HepG2 (cell line): ENCODE measurements around the gene OR6C75. TPM values are rescaled to one million over a fixed set of nuclear protein-coding genes. Genes with fewer than 3 reads are reported as not detected.

Experiments used
- ATAC-seq: fragments of 200-7000 bp; cut with Tn5 transposase; 3 replicates; pipeline ENCODE4 v1.9.1; 2020; ENCODE audit warnings: mild to moderate bottlenecking, moderate library complexity
- BruUV-seq: library from RNA; stranded (reverse); fragments of 400-500 nt; replicated peaks from 2 replicates; lab custom pipeline; 2021; lab: Mats Ljungman, UMichigan
- CTCF ChIA-PET: fragments of 300-600 bp; formaldehyde crosslinking; extraction: SDS; loops from one replicate; lab custom pipeline; 2021; ENCODE audit warnings: low total read pairs, inconsistent platforms, low intra/inter-chr PET ratio; lab: Yijun Ruan, JAX
- POLR2A ChIA-PET: fragments of 350-600 bp; sonication (Branson Sonifier 250); formaldehyde crosslinking; loops from one replicate; lab custom pipeline; 2020; ENCODE audit warnings: antibody characterized with exemption, inconsistent platforms; lab: Yijun Ruan, JAX
- DNase-seq: peaks from one replicate; pipeline ENCODE4 v3.0.0-alpha.2; 2015; ENCODE audit warnings: low spot score
- FAIRE-seq: peaks from 3 replicates; lab custom pipeline; 2011; peaks lifted over from hg19 to GRCh38; lab: Jason Lieb, UNC
- H2AFZ ChIP-seq: one replicate; pipeline ENCODE4 v1.6.1; 2011; ENCODE audit warnings: low read length, inconsistent platforms
- H3K27ac ChIP-seq: fragments of 300-600 bp; 3 replicates; pipeline ENCODE4 v1.8.0; 2011; ENCODE audit warnings: mixed run types, mild to moderate bottlenecking, mixed read lengths, low read length, inconsistent platforms; ENCODE audit not compliant: insufficient read depth; ENCODE audit errors: extremely low read length
- H3K27me3 ChIP-seq, 2 experiments: fragments of 200-600 bp in 1 of 2; 2 replicates in 1 of 2; 3 replicates in 1 of 2; pipeline versions ENCODE4 v1.6.0 to v1.8.0; 2011; ENCODE audit warnings: low read length in 2 of 2, mild to moderate bottlenecking in 2 of 2, moderate library complexity in 2 of 2, inconsistent platforms in 1 of 2; ENCODE audit not compliant: insufficient read depth in 2 of 2, control insufficient read depth in 1 of 2
- H3K36me3 ChIP-seq, 2 experiments: fragments of 200-600 bp in 1 of 2; replicated peaks in 1 of 2; 2 replicates in 1 of 2; 3 replicates in 1 of 2; pipeline versions ENCODE4 v1.5.1 to v1.8.0; 2011; ENCODE audit warnings: low read length in 2 of 2, inconsistent platforms in 1 of 2; ENCODE audit not compliant: insufficient read depth in 2 of 2, control insufficient read depth in 1 of 2
- H3K4me1 ChIP-seq: 2 replicates; pipeline ENCODE4 v1.5.1; 2012; ENCODE audit warnings: low read length, inconsistent platforms; ENCODE audit not compliant: insufficient read depth
- H3K4me2 ChIP-seq: 2 replicates; pipeline ENCODE4 v1.6.0; 2011; ENCODE audit warnings: low read depth, low read length, inconsistent platforms
- H3K4me3 ChIP-seq, 3 experiments: fragments of 200-600 bp in 1 of 3; sonication (generic), shearing (Covaris generic) in 1 of 3; replicated peaks in 1 of 3; 2 replicates each; pipeline ENCODE4 v1.5.1; 2011 to 2016; ENCODE audit warnings: low read length in 3 of 3, inconsistent platforms in 2 of 3, low read depth in 2 of 3, mild to moderate bottlenecking in 2 of 3, control low read depth in 1 of 3, mixed read lengths in 1 of 3; ENCODE audit not compliant: insufficient read depth in 1 of 3
- H3K79me2 ChIP-seq: one replicate; pipeline ENCODE4 v1.6.1; 2011; ENCODE audit warnings: low read length, inconsistent platforms; ENCODE audit not compliant: insufficient read depth
- H3K9ac ChIP-seq: 2 replicates; pipeline ENCODE4 v1.6.0; 2011; ENCODE audit warnings: mild to moderate bottlenecking, low read depth, low read length, inconsistent platforms; ENCODE audit not compliant: insufficient read depth
- H3K9me3 ChIP-seq: 2 replicates; pipeline ENCODE4 v1.5.1; 2012; ENCODE audit warnings: mild to moderate bottlenecking, low read length
- H4K20me1 ChIP-seq: 2 replicates; pipeline ENCODE4 v1.6.0; 2011; ENCODE audit warnings: inconsistent platforms, mild to moderate bottlenecking, low read length, moderate library complexity; ENCODE audit not compliant: insufficient read depth
- ATF5 ChIP-seq: sonication (generic); formaldehyde crosslinking; IDR thresholded peaks from 2 replicates; pipeline ENCODE4 v1.4.0; 2020; ENCODE audit warnings: mild to moderate bottlenecking, low read depth, missing genetic modification reagents
- CBX1 ChIP-seq: IDR thresholded peaks from one replicate; pipeline ENCODE4 v1.6.1; 2016; ENCODE audit warnings: antibody characterized with exemption, low read depth
- REPIN1 ChIP-seq: sonication (generic); formaldehyde crosslinking; IDR thresholded peaks from 2 replicates; pipeline ENCODE4 v1.8.0; 2022; ENCODE audit warnings: missing genetic modification reagents, low read depth, mild to moderate bottlenecking, borderline replicate concordance
- ZNF282 ChIP-seq: fragments of 450-650 bp; IDR thresholded peaks from 2 replicates; pipeline ENCODE4 v1.6.1; 2018; ENCODE audit not compliant: partially characterized antibody
- ZNF878 ChIP-seq: sonication (generic); formaldehyde crosslinking; IDR thresholded peaks from 2 replicates; pipeline ENCODE4 v1.8.1; 2023; ENCODE audit warnings: mild to moderate bottlenecking, missing genetic modification reagents, moderate library complexity
- WGBS: methylation state at CpG from one replicate; pipeline ENCODE4 v1.1.6; 2017; ENCODE audit warnings: low lambda C conversion rate; 5-methylcytosine and 5-hydroxymethylcytosine counted together
- in situ Hi-C: cut with HindIII; loops from 2 replicates; pipeline ENCODE4 v1.10.0; 2017; ENCODE audit warnings: low pct_unique_long_range_greater_than_20kb; ENCODE audit not compliant: extremely low pct_ligation_motif_present
- intact Hi-C: fragments of 100-400 bp; cut with micrococcal nuclease; formaldehyde crosslinking; loops from one replicate; pipeline ENCODE4 v1.10.0; 2022; ENCODE audit not compliant: unreplicated experiment
- polyA plus RNA-seq, 8 experiments: library from polyadenylated mRNA; depleted of rRNA in 3 of 8; stranded (reverse) in 7 of 8; unstranded in 1 of 8; fragments of >200 nt; fragmentation: Illumina TruSeq in 4 of 8; extraction: Trizol in 4 of 8; gene quantifications; 2 replicates each; pipeline versions ENCODE4 v1.2.1 to v1.2.3, GENCODE V29; 2011 to 2016; ENCODE audit warnings: low read depth in 4 of 8, missing spikeins in 1 of 8, mixed read lengths in 1 of 8; ENCODE audit not compliant: insufficient read depth in 1 of 8
- total RNA-seq, 5 experiments: library from RNA; depleted of rRNA; stranded (reverse); fragments of >200 nt; fragmentation: Illumina TruSeq; extraction: Trizol; gene quantifications; 2 replicates each; pipeline ENCODE4 v1.2.3, GENCODE V29; 2016; ENCODE audit warnings: low read depth in 1 of 5
- TF ChIP-seq, protein P1 (sequence below): sonication (generic); formaldehyde crosslinking; IDR thresholded peaks from 2 replicates; pipeline ENCODE4 v1.5.0; 2020; ENCODE audit warnings: missing genetic modification reagents, mild to moderate bottlenecking, borderline replicate concordance
- TF ChIP-seq, protein P2 (sequence below), 2 experiments: IDR thresholded peaks; 2 replicates each; pipeline ENCODE4 v1.6.1; 2011 to 2012; ENCODE audit warnings: low read length in 2 of 2, borderline replicate concordance in 1 of 2, low read depth in 1 of 2, mild to moderate bottlenecking in 1 of 2, moderate library complexity in 1 of 2

OR6C75 gene
- total and polyA plus RNA-seq, 2 of the 13 experiments (the other 11 are each of a cell fraction or from before 2014, with no cell fraction given): not detected

GRCh38 chr12:55396326-55396725 lies 33.6 kb downstream of the OR6C75 start:
- ChIA-PET POLR2A (no interaction called here), CTCF (no interaction called here)
- Histone ChIP-seq H4K20me1 (no peaks in the 10 kb centered on the region), H2AFZ (no peak overlapping the region), H3K27me3 (no peaks in the 10 kb centered on the region), H3K27ac (no peak overlapping the region), H3K4me2 (no peak overlapping the region), H3K9me3 (no peaks in the 10 kb centered on the region), H3K36me3 (no peaks in the 10 kb centered on the region), H3K79me2 (no peaks in the 10 kb centered on the region), H3K9ac (no peak overlapping the region), H3K4me1 (no peaks in the 10 kb centered on the region), H3K4me3 (no peak overlapping the region)
- FAIRE-seq (no peak), DNase-seq (no peak), ATAC-seq (no peak)
- in situ Hi-C loops: no loop called here
- TF ChIP-seq ZNF282 (no peak), REPIN1 (CRISPR knock-in tag) (no peak), CBX1 (no peak), ZNF878 (CRISPR knock-in tag) (no peak), ATF5 (CRISPR knock-in tag) (no peak)
- TF ChIP-seq, protein P1, sequence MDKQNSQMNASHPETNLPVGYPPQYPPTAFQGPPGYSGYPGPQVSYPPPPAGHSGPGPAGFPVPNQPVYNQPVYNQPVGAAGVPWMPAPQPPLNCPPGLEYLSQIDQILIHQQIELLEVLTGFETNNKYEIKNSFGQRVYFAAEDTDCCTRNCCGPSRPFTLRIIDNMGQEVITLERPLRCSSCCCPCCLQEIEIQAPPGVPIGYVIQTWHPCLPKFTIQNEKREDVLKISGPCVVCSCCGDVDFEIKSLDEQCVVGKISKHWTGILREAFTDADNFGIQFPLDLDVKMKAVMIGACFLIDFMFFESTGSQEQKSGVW (CRISPR knock-in tag): no peak
- TF ChIP-seq, protein P2, sequence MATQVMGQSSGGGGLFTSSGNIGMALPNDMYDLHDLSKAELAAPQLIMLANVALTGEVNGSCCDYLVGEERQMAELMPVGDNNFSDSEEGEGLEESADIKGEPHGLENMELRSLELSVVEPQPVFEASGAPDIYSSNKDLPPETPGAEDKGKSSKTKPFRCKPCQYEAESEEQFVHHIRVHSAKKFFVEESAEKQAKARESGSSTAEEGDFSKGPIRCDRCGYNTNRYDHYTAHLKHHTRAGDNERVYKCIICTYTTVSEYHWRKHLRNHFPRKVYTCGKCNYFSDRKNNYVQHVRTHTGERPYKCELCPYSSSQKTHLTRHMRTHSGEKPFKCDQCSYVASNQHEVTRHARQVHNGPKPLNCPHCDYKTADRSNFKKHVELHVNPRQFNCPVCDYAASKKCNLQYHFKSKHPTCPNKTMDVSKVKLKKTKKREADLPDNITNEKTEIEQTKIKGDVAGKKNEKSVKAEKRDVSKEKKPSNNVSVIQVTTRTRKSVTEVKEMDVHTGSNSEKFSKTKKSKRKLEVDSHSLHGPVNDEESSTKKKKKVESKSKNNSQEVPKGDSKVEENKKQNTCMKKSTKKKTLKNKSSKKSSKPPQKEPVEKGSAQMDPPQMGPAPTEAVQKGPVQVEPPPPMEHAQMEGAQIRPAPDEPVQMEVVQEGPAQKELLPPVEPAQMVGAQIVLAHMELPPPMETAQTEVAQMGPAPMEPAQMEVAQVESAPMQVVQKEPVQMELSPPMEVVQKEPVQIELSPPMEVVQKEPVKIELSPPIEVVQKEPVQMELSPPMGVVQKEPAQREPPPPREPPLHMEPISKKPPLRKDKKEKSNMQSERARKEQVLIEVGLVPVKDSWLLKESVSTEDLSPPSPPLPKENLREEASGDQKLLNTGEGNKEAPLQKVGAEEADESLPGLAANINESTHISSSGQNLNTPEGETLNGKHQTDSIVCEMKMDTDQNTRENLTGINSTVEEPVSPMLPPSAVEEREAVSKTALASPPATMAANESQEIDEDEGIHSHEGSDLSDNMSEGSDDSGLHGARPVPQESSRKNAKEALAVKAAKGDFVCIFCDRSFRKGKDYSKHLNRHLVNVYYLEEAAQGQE (IDR thresholded peaks at IDR 0.05; ENCODE audit: borderline replicate concordance in 1 of 2, low read depth in 1 of 2, low read length in 2 of 2): no peak
- 0% methylated on average over 1 of the region's 1 CpG for WGBS
- no TSS peak for BruUV-seq
- intact Hi-C loops: no loop called here
